ENCODE measurements around the gene ATP8A2. TPM values are rescaled to one million over a fixed set of nuclear protein-coding genes. Genes with fewer than 3 reads are reported as not detected.

ATP8A2 gene
- polyA plus RNA-seq, 3 donors: 0.10 to 0.14 (median 0.11) TPM

- WGBS, 3 donors: 60 to 73% (median 67%) methylated on average over 13 of the region's 13 CpGs
- no peak overlapping the region for H3K27ac ChIP-seq (ENCODE audit: low read depth, low read length)
Observed at GRCh38 chr13:26022538-26023292, 650.9 kb downstream of the ATP8A2 start.

GRCh38 chr13:26024558-26024957, 652.8 kb downstream of the ATP8A2 start:
- H3K27ac ChIP-seq (ENCODE audit: low read depth, low read length): no peak overlapping the region
- 50 to 75% (median 72%) methylated on average over 9 of the region's 9 CpGs for WGBS, 3 donors

- 81 to 90% (median 82%) methylated on average over 12 of the region's 12 CpGs for WGBS, 3 donors
- H3K27ac ChIP-seq (ENCODE audit: low read depth, low read length): no peak overlapping the region
Observed at GRCh38 chr13:26025196-26025595, 653.4 kb downstream of the ATP8A2 start.

- H3K27ac ChIP-seq (ENCODE audit: low read depth, low read length): no peak overlapping the region
- 65 to 94% (median 92%) methylated on average over 4 of the region's 4 CpGs for WGBS, 3 donors
Observed at GRCh38 chr13:26025771-26026170, 654.0 kb downstream of the ATP8A2 start.

- 68 to 96% (median 74%) methylated on average over 4 of the region's 4 CpGs for WGBS, 3 donors
- H3K27ac ChIP-seq (ENCODE audit: low read depth, low read length): no peak overlapping the region
Observed at GRCh38 chr13:26026211-26026610, 654.4 kb downstream of the ATP8A2 start.

GRCh38 chr13:26029581-26030136, 657.9 kb downstream of the ATP8A2 start:
- WGBS, 3 donors: 92 to 96% (median 93%) methylated on average over 4 of the region's 4 CpGs
- no peak overlapping the region for H3K27ac ChIP-seq (ENCODE audit: low read depth, low read length)

- H3K27ac ChIP-seq (ENCODE audit: low read depth, low read length): no peak overlapping the region
- WGBS, 3 donors: 71 to 89% (median 89%) methylated on average over 4 of the region's 4 CpGs
Observed at GRCh38 chr13:26030331-26030730, 658.6 kb downstream of the ATP8A2 start.

GRCh38 chr13:26034018-26034417, 662.2 kb downstream of the ATP8A2 start:
- WGBS, 3 donors: 73 to 91% (median 73%) methylated on average over 3 of the region's 3 CpGs
- no peak overlapping the region for H3K27ac ChIP-seq (ENCODE audit: low read depth, low read length)

- H3K27ac ChIP-seq (ENCODE audit: low read depth, low read length): no peak overlapping the region
- 62 to 92% (median 88%) methylated on average over 4 of the region's 4 CpGs for whole genome bisulfite sequencing, 3 donors
Observed at GRCh38 chr13:26036383-26036782, 664.6 kb downstream of the ATP8A2 start.

GRCh38 chr13:26037302-26037701, 665.5 kb downstream of the ATP8A2 start:
- H3K27ac ChIP-seq (ENCODE audit: low read depth, low read length): no peak overlapping the region
- 47 to 51% (median 51%) methylated on average over 2 of the region's 2 CpGs for WGBS, 3 donors

GRCh38 chr13:26038931-26039475, 667.2 kb downstream of the ATP8A2 start:
- WGBS, 3 donors: 93 to 95% (median 94%) methylated on average over 8 of the region's 8 CpGs
- no peak overlapping the region for H3K27ac ChIP-seq (ENCODE audit: low read depth, low read length)

GRCh38 chr13:26041444-26041843, 669.7 kb downstream of the ATP8A2 start:
- WGBS, 3 donors: 65 to 72% (median 70%) methylated on average over 3 of the region's 3 CpGs
- H3K27ac ChIP-seq (ENCODE audit: low read depth, low read length): no peak overlapping the region

- H3K27ac ChIP-seq (ENCODE audit: low read depth, low read length): no peak overlapping the region
- WGBS, 3 donors: 75 to 79% (median 79%) methylated on average over 1 of the region's 1 CpG
Observed at GRCh38 chr13:26042785-26043184, 671.0 kb downstream of the ATP8A2 start.

- no peak overlapping the region for H3K27ac ChIP-seq (ENCODE audit: low read depth, low read length)
- WGBS, 3 donors: 72 to 93% (median 74%) methylated on average over 2 of the region's 2 CpGs
Observed at GRCh38 chr13:26045142-26045541, 673.4 kb downstream of the ATP8A2 start.

- no peak overlapping the region for H3K27ac ChIP-seq (ENCODE audit: low read depth, low read length)
- WGBS, 3 donors: 89 to 93% (median 92%) methylated on average over 16 of the region's 16 CpGs
Observed at GRCh38 chr13:26046639-26047038, 674.9 kb downstream of the ATP8A2 start.

- 90 to 96% (median 95%) methylated on average over 4 of the region's 4 CpGs for WGBS, 3 donors
- H3K27ac ChIP-seq (ENCODE audit: low read depth, low read length): no peak overlapping the region
Observed at GRCh38 chr13:26047040-26047439, 675.3 kb downstream of the ATP8A2 start.

- H3K27ac ChIP-seq (ENCODE audit: low read depth, low read length): no peak overlapping the region
- 52 to 67% (median 67%) methylated on average over 4 of the region's 4 CpGs for WGBS, 3 donors
Observed at GRCh38 chr13:26048741-26049140, 677.0 kb downstream of the ATP8A2 start.

GRCh38 chr13:26050568-26051230, 678.9 kb downstream of the ATP8A2 start:
- WGBS, 3 donors: 2 to 6% (median 5%) methylated on average over 78 to 82 of the region's 82 CpGs
- H3K27ac ChIP-seq (ENCODE audit: low read depth, low read length): no peak overlapping the region

GRCh38 chr13:26051231-26051656, 679.5 kb downstream of the ATP8A2 start:
- 2% methylated on average over 39 to 45 of the region's 45 CpGs for WGBS, 3 donors
- no peak overlapping the region for H3K27ac ChIP-seq (ENCODE audit: low read depth, low read length)
